ENCODE results near the gene ADAM15.

ADAM15 gene

DNA sequence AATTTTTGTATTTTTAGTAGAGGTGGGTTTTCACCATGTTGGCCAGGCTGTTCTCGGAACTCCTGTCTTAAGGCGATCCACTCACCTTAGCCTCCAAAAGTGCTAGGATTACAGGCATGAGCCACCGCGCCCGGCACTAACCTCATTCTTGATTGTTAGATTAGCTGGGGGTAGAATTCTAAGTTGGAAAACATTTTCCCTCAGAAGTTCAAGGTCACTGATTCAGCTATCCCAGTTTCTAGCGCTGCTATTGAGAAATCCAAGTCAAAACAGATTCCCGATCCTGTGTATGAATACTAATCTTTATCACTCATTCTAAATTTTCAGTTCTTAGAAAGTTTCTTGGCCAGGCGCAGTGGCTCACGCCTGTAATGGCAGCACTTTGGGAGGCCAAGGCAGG is 52.2 kb downstream of the ADAM15 start:
- TF ChIP-seq, protein P1, sequence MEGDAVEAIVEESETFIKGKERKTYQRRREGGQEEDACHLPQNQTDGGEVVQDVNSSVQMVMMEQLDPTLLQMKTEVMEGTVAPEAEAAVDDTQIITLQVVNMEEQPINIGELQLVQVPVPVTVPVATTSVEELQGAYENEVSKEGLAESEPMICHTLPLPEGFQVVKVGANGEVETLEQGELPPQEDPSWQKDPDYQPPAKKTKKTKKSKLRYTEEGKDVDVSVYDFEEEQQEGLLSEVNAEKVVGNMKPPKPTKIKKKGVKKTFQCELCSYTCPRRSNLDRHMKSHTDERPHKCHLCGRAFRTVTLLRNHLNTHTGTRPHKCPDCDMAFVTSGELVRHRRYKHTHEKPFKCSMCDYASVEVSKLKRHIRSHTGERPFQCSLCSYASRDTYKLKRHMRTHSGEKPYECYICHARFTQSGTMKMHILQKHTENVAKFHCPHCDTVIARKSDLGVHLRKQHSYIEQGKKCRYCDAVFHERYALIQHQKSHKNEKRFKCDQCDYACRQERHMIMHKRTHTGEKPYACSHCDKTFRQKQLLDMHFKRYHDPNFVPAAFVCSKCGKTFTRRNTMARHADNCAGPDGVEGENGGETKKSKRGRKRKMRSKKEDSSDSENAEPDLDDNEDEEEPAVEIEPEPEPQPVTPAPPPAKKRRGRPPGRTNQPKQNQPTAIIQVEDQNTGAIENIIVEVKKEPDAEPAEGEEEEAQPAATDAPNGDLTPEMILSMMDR (conservative IDR thresholded peaks at IDR 0.05; ENCODE audit: low read length), result no peak
- DNase-seq (ENCODE audit: low read depth), result no peak
- no peak overlapping the region for H3K4me3 ChIP-seq (ENCODE audit: low read length)

DNA sequence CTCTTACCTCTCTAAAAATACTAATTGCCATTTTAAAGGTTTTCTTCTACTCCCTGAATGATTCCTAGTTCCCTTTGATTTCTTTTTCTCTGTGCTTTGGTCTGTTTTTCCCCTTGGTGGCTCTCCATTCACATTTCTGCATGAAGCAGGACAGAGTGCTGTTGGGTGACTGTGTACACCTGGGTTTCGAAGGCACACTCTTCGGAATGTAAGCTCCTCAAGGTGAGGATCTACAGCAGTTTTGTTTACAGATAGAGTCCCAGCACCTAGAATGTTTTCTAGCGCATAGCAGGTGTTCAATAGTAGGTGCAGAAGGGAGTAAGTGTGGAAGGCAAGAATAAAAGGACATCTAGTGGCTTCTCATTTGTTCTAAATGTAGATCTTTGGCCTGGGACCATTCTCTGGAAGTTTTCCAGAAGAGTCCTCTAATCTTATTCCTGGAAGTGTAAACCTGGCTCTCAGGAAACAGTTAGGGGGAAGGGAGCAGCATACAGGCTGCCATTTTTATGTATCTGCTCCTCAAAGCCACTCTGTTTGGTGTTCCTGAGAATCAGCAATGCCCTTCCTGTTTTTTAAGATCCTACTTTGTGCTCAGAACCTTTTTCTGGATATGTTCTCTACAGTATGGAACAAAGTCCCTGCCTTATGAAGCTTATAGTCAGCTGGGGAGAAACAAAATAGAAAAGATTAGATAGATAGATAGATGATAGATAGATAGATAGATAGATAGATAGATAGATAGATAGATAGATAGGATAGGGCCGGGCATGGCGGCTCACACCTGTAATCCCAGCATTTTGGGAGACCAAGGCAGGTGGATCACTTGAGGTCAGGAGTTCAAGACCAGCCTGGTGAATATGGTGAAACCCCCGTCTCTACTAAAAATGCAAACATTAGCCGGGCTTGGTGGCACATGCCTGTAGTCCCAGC is 53.8 kb downstream of the ADAM15 start:
- H3K4me3 ChIP-seq (ENCODE audit: low read length), result no peak overlapping the region
- TF ChIP-seq, protein P1 (conservative IDR thresholded peaks at IDR 0.05; ENCODE audit: low read length), result no peak
- no peak for DNase-seq (ENCODE audit: low read depth)

DNA sequence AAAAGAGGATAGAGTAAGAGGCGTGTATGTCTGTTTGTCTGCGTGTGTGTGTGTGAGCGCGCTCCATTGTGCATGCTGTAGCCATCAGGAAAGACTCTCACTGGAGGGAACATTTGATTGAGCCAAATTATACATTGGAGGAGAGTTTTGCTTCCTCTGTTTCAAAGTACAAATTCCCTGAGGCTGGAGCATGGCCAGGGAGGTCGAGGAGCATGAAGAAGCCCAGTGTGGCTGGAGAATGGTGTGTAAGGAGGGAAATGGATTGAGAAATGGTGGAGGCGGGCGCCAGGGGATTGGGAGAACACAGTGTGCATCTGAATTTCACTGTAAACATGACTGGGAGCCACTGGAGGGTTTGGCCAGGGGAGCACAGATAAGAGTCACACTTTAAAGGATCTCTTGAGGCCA is 54.5 kb downstream of the ADAM15 start:
- no peak overlapping the region for H3K4me3 ChIP-seq (ENCODE audit: low read length)
- TF ChIP-seq, protein P1 (conservative IDR thresholded peaks at IDR 0.05; ENCODE audit: low read length), result no peak
- DNase-seq (ENCODE audit: low read depth), result no peak

DNA sequence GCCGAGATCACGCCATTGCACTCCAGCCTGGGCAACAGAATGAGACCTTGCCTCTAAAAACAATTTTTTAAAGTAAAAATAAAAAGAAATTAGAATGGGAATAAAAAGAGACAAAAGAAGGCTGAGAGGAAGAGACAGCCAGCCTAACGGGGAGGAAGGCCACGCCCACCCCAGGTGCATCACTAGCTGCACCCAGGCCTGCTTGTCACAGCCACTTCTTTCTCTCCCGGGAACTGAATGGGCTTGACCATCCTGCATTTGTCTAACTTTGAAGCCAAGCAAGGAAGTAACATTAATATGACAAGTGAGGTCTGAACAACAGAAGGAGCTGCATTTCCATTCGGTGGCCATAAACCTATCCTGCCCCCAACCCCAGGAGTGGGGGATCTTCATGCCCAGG is 55.7 kb downstream of the ADAM15 start:
- TF ChIP-seq, protein P1 (conservative IDR thresholded peaks at IDR 0.05; ENCODE audit: low read length), result no peak
- DNase-seq (ENCODE audit: low read depth), result no peak
- no peak overlapping the region for H3K4me3 ChIP-seq (ENCODE audit: low read length)

DNA sequence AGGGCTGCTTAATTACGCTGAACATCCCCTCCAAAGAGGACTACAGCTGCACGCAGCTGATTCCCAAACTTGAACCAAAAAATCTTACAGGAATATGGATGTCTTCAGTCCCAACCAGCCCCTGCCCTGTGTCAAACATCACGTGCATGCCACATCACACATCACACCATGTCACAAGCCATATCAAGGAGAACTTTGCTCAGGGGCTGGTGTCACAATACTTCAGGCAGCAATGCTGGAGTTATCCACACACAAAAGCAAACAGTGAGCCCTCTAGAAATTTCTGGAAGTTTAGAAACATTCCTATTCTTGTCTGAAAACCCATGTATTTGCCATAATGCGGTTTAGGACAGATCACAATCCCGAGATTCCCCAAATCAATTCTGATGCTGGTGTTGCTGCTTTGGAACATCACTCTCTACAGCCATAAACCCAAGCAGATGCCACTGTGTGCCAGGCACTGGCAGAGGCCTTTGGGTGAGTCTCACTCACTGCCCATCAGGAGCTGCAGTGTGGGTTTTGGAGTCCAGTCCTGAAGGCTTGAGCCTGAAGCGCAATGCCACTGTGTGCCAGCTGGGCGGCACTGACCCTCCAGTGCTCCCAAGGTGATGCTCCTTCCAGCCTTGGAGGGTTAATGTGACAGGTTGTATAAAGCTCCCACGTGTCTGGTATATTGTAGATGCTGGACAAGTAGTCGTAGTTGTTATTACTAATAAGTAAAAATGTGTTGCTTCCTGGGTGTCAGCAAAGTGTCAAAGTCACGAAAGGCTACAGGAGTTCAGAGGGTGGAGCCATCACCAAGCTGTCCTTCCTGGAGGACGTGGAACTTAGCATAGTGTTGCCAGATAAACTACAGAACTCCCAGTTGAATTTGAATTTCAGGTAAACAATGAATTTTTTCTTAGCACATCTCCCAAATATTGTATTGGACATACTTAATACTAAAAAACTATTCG is 56.5 kb downstream of the ADAM15 start:
- no peak overlapping the region for H3K4me3 ChIP-seq (ENCODE audit: low read length)
- TF ChIP-seq, protein P1 (conservative IDR thresholded peaks at IDR 0.05; ENCODE audit: low read length), result no peak
- DNase-seq (ENCODE audit: low read depth), result no peak

DNA sequence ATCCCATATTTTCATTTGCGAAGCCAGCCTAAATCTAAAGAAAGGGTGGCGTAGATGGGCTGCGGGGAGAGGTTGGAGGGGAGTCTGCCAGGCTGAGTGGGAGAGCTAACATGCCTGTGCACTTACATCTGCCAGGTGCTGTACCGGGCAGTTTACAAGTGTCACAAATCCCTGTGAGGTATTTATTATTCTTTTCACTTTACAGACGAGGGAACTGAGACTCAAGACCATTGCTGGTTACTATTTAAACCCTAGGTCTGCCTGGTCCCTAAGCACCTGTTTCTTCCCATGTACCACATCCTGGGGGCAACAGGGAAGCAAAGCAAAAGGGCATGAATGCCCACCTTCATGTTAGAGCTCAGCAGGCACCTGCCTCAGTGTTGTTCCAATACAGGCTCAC is 57.2 kb downstream of the ADAM15 start:
- TF ChIP-seq, protein P1 (conservative IDR thresholded peaks at IDR 0.05; ENCODE audit: low read length), result no peak
- DNase-seq (ENCODE audit: low read depth), result no peak
- no peak overlapping the region for H3K4me3 ChIP-seq (ENCODE audit: low read length)
